HG02885 (cell line): ENCODE data around the gene TAMALIN.
"Not testable (repeated sequence)": the region's sequence is repeated elsewhere in the genome, so short reads cannot be mapped to it uniquely, and the experiment has no call there.

Experiments
- ATAC-seq: cut with Tn5 transposase; IDR thresholded peaks from one replicate; pipeline ENCODE4 v1.9.1; 2021; ENCODE audit warnings: mild to moderate bottlenecking; ENCODE audit not compliant: unreplicated experiment, poor library complexity

TAMALIN gene

DNA sequence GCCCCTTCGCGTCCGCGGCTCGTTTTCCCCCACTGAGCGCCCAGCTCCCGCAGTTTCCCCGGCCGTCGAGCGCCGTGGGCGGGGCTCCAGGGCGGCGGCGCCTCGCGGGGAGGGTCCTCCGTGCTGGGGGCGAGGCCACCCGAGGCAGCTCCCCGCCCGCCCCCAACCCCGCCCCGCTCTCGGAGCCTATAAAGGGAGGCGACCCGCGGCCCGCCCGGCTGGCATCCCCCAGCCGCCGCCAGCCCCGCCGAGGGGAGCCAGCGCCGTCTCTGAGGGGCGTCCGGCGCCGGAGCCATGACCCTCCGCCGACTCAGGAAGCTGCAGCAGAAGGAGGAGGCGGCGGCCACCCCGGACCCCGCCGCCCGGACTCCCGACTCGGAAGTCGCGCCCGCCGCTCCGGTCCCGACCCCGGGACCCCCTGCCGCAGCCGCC is at the start of gene TAMALIN:
TSS of gene TAMALIN (plus strand) at position 221 of the 432 bp plus-strand sequence. CDS start at position 295, 74 bp downstream.
- no peak for ATAC-seq

GRCh38 chr12:51958542-51958941 is 48.2 kb upstream of the TAMALIN start:
- no peak for ATAC-seq

DNA sequence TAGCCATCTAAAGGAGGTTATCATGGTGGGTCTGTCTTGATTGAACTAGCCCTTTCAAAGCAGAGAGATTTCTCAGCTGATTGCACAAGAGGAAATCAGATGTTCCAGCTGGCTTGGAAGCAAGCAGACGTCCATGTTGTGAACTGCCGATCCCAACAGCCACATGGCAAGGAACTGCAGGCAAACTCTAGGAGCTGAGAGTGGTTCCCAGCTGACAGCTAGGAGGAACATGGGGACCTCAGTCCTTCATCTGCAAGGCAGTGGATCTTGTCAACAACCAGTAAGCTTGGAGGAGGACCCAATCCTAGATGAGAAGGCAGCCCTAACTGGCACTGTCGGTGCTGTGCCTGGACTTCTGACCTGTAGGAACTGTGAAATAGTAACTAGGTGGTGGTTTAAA is 47.5 kb upstream of the TAMALIN start:
- ATAC-seq, result no peak

DNA sequence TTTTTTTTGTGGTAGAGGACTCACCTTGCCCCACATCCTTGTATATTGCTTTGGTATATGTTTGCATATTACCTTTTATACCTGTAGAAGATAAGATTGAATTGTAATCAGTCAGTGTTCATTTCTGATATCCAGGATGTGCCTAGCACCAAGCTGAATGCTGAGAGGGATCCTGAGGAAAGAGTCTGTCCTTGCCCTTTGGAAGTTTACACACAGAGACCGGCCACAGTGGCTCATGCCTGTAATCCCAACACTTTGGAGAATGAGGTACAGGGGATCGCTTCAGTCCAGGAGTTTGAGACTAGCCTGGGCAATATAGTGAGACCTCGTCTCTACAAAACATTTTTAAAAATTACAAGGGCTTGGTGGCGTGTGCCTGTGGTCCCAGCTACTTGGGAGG is 46.8 kb upstream of the TAMALIN start:
- no peak for ATAC-seq

GRCh38 chr12:51960488-51960887 is 46.3 kb upstream of the TAMALIN start:
- no peak for ATAC-seq

- ATAC-seq, result no peak
Observed at GRCh38 chr12:51960890-51961289, 45.9 kb upstream of the TAMALIN start.

DNA sequence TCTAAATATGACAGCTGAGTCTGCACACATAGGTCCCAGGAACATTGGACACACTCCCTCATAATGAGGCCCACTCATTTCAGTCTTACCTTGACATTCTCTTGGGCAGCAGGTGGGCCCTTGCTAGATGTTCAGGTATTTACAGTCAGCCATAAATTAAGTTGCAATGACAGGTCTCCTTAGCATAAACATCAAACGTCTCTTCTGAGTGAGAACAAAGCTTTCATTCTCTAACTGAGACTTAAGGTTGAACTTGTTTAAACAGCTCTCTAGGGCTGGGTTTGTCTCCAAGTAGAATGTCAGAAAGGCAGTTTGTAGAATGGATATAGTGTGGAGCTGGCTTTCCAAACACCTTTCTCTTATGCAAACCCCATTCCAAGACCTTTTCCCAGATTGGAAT is 44.9 kb upstream of the TAMALIN start:
- no peak for ATAC-seq

GRCh38 chr12:51962737-51963136 is 44.0 kb upstream of the TAMALIN start:
- no peak for ATAC-seq

GRCh38 chr12:51963477-51963876 is 43.3 kb upstream of the TAMALIN start:
- no peak for ATAC-seq

DNA sequence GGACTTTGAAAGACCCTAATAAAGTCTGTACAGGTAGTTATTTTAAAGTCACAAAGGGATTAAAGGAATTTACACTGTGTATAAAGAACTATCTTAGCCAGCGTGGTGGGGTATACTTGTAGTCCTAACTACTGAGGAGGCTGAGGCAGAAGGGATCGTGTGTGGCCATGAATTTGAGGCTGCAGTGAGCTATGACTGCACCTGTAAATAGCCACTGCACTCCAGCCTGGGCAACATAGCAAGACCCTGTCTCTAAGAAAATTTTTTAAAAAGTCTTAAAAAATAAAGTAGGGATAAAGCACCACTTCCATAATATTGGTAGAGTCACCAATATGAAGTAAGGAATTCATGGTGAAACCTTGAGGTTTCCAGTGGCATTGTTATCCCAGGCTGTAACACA is 37.1 kb upstream of the TAMALIN start:
- no peak for ATAC-seq

GRCh38 chr12:51970904-51971646 is 35.7 kb upstream of the TAMALIN start:
- ATAC-seq, result peak; percentile 92

DNA sequence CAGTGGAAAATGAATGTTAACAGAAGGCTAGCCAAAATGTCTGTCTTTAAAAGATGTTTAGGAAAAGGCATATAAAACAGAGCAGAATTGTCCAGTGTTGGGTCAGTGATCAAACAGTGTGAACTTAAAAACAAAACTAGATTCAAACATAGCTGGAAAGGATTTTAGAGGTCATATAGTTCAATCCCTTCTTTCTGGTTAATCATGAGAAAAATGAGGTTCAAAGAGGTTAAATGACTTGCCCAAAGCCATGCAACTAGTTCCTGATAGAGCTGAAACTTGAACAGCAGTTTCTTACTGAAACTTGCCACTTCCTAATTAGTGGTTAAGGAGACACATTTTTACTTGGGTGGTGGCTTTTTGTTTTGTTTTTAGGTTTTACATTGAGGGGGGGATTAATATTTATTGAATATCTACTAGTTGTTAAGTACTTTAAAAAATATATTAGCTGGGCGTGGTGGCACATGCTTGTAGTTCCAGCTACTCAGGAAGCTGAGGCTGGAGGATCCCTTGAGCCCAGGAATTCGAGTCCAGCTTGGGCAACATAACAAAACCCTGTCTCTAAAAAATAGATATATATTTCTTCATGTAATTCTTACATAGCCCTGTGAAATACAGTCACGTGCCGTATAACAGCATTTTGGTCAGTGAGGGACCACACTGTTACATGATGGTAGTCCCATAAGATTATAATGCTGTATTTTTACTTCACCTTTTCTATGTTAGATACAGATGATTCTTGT is 34.9 kb upstream of the TAMALIN start:
- ATAC-seq, result no peak

DNA sequence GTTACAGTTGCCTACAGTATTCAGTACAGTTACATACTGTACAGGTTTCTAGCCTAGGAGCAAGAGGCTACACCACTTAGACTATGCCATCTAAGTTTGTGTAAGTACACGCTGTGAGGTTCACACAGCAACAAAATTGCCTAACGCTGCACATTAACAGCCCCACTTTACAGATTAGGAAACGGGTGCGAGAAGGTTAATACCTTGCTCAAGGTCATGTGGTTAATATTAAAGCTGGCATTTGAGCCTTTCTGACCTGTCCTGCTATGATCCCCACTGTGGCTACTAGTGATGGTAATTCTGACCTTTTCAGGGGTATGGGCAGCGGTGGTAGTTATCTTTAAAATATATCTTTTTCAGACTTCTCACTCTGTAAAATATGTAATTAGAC is 34.3 kb upstream of the TAMALIN start:
- no peak for ATAC-seq

- no peak for ATAC-seq
Observed at GRCh38 chr12:51972849-51973273, 33.9 kb upstream of the TAMALIN start.

DNA sequence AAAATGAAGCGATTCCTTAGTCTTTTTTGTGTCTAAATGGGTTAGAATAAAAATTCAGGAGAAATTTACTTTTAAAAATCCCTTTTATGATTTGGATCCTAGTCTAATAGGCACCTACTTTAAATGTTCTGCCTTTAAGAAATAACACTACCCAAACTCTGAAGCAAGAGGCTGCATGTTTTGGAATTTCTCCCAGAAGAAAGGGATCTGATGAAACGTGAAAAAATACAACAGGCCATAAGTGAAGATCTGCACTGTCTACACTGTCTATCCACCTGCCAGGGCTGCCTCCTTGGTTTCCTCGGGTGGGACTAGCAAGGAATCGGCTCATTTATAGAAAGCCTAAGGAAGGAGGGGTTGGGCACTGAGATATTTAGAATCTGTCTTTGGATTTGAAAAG is 33.2 kb upstream of the TAMALIN start:
- ATAC-seq, result no peak

- ATAC-seq, result no peak
Observed at GRCh38 chr12:51974646-51975045, 32.1 kb upstream of the TAMALIN start.

GRCh38 chr12:51975196-51975595 is 31.6 kb upstream of the TAMALIN start:
- ATAC-seq, result no peak

DNA sequence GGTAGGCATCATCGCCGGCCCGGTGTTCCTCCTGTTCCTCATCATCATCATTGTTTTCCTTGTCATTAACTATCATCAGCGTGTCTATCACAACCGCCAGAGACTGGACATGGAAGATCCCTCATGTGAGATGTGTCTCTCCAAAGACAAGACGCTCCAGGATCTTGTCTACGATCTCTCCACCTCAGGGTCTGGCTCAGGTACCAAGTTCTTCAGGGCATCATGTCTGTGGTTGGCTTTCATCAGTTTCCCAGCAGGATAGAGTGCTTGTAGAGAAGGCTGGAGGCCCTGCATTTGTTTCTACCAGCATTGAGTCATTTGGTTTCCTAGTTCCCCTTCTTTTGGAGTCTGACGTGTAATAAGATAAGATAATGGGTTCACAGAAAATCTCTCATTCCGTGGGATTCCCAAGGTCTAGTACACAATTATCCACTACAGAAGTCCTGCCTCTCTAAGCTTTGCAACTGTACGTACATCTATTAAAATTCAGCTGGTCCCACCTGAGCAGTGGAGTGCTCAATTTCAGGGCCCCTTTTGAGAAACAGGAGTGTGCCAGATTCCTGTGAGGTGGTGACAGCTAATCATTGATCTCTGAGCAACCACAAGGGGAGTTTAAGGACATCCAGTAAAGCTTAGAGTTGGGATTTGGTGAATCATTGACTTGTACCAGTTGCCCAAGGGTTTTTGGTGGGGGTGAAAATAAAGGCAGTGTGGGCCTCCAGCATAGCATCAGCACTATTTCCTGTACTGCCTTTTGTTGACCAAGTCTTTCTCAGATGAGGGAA is 30.2 kb upstream of the TAMALIN start:
- ATAC-seq, result no peak

GRCh38 chr12:51977320-51977753 is 29.4 kb upstream of the TAMALIN start:
- ATAC-seq, result no peak

GRCh38 chr12:51979306-51979705 is 27.4 kb upstream of the TAMALIN start:
- ATAC-seq, result not testable (repeated sequence)
